ENCODE measurements around the gene PABPN1. TPM values are rescaled to one million over a fixed set of nuclear protein-coding genes. Genes with fewer than 3 reads are reported as not detected.

The PABPN1 gene
- polyA plus RNA-seq, 12 donors = 92.5 to 1,853 (median 109) TPM

- no peak for DNase-seq
These were observed 21.9 kb upstream of the PABPN1 start for GRCh38 chr14:23299211-23299957.

- DNase-seq = no peak
These were observed 21.1 kb upstream of the PABPN1 start for GRCh38 chr14:23299986-23300686.

GRCh38 chr14:23300687-23301223 is 20.5 kb upstream of the PABPN1 start:
- peak; percentile 31 for DNase-seq

- peak; percentile 98 for DNase-seq
These were observed 19.8 kb upstream of the PABPN1 start for GRCh38 chr14:23301288-23301968.

GRCh38 chr14:23301969-23302289 is 19.3 kb upstream of the PABPN1 start:
- no peak for DNase-seq

GRCh38 chr14:23302290-23303225 is 18.7 kb upstream of the PABPN1 start, which contains the start of gene PPP1R3E:
Gene PPP1R3E (minus strand): TSS chr14:23302859. CDS start chr14:23302576, 283 bp downstream.
- peak; percentile 62 for DNase-seq

- peak; percentile 94 for DNase-seq
These were observed 14.7 kb upstream of the PABPN1 start, which contains the start of gene BCL2L2 for GRCh38 chr14:23306412-23307145. Gene BCL2L2 (plus strand): TSS chr14:23306833. CDS start chr14:23307768, 935 bp downstream.

- no peak for DNase-seq
These were observed 14.1 kb upstream of the PABPN1 start for GRCh38 chr14:23307146-23307530.

GRCh38 chr14:23307687-23308644 is 13.3 kb upstream of the PABPN1 start:
- DNase-seq = no peak

GRCh38 chr14:23308721-23309445 is 12.4 kb upstream of the PABPN1 start:
- DNase-seq = no peak

- DNase-seq = no peak
These were observed 10.7 kb upstream of the PABPN1 start for GRCh38 chr14:23310546-23310945.

- no peak for DNase-seq
These were observed 5.0 kb upstream of the PABPN1 start for GRCh38 chr14:23316300-23316699.

- no peak for DNase-seq
These were observed 1.3 kb upstream of the PABPN1 start for GRCh38 chr14:23319746-23320583.

- peak; percentile 47 for DNase-seq
These were observed 603 bp downstream of the PABPN1 start for GRCh38 chr14:23321572-23322547.

- DNase-seq = no peak
These were observed 1.6 kb downstream of the PABPN1 start for GRCh38 chr14:23322568-23323517.

All from muscle of arm (tissue), 12 donors.